Loucy (cell line): ENCODE data around the gene PLN.

ENCODE experiments used
- H2AFZ ChIP-seq: fragments of 200-600 bp; sonication (generic); 2 replicates; pipeline ENCODE4 v1.6.0; 2016; ENCODE audit warnings: antibody characterized with exemption, mild to moderate bottlenecking, low read length, moderate library complexity
- H3F3A ChIP-seq: fragments of 200-600 bp; 2 replicates; pipeline ENCODE4 v1.6.0; 2016; ENCODE audit warnings: antibody characterized with exemption, low read depth, mild to moderate bottlenecking
- H3K27me3 ChIP-seq: fragments of 200-600 bp; sonication (generic); 2 replicates; pipeline ENCODE4 v1.6.1; 2014; ENCODE audit warnings: low read length, mild to moderate bottlenecking; ENCODE audit not compliant: insufficient read depth, poor library complexity, severe bottlenecking
- H3K36me3 ChIP-seq: fragments of 200-600 bp; sonication (generic); 2 replicates; pipeline ENCODE4 v1.6.1; 2016; ENCODE audit warnings: low read length; ENCODE audit not compliant: insufficient read depth
- H3K4me1 ChIP-seq: fragments of 200-600 bp; sonication (generic); 2 replicates; pipeline ENCODE4 v1.5.1; 2014; ENCODE audit warnings: low read length, mild to moderate bottlenecking; ENCODE audit not compliant: insufficient read depth, poor library complexity, severe bottlenecking
- H3K4me2 ChIP-seq: fragments of 200-600 bp; sonication (generic); 2 replicates; pipeline ENCODE4 v1.6.0; 2014; ENCODE audit warnings: antibody characterized with exemption, low read length, low read depth, mild to moderate bottlenecking; ENCODE audit not compliant: poor library complexity, severe bottlenecking
- H3K4me3 ChIP-seq: fragments of 200-600 bp; sonication (generic); 2 replicates; pipeline ENCODE4 v1.5.1; 2014; ENCODE audit warnings: low read length, mild to moderate bottlenecking, mixed read lengths; ENCODE audit not compliant: poor library complexity, severe bottlenecking
- H3K79me2 ChIP-seq: fragments of 200-600 bp; sonication (generic); 2 replicates; pipeline ENCODE4 v1.6.1; 2014; ENCODE audit warnings: low read length; ENCODE audit not compliant: insufficient read depth
- H3K9ac ChIP-seq: fragments of 200-600 bp; sonication (generic); 2 replicates; pipeline ENCODE4 v1.6.0; 2014; ENCODE audit warnings: mild to moderate bottlenecking, low read depth, low read length, moderate library complexity; ENCODE audit not compliant: poor library complexity, severe bottlenecking
- H3K9me2 ChIP-seq: fragments of 200-600 bp; sonication (generic); replicated peaks from 2 replicates; pipeline ENCODE4 v1.6.1; 2016; ENCODE audit warnings: low read depth, low read length, mixed read lengths
- H3K9me3 ChIP-seq: fragments of 200-600 bp; sonication (generic); 2 replicates; pipeline ENCODE4 v1.6.1; 2014; ENCODE audit warnings: mild to moderate bottlenecking, antibody characterized with exemption, low read length, low read depth; ENCODE audit not compliant: insufficient read depth
- H4K20me1 ChIP-seq: fragments of 200-600 bp; sonication (generic); 2 replicates; pipeline ENCODE4 v1.6.0; 2014; ENCODE audit warnings: antibody characterized with exemption, low read length, mild to moderate bottlenecking; ENCODE audit not compliant: insufficient read depth, poor library complexity, severe bottlenecking
- CTCF ChIP-seq: fragments of 200-600 bp; sonication (generic); conservative IDR thresholded peaks from 2 replicates; pipeline ENCODE4 v1.5.1; 2014; ENCODE audit warnings: mild to moderate bottlenecking, antibody characterized with exemption, low read length
- EZH2phosphoT487 ChIP-seq: fragments of 200-600 bp; IDR thresholded peaks from 2 replicates; pipeline ENCODE4 v1.6.1; 2018; ENCODE audit warnings: antibody characterized with exemption, mild to moderate bottlenecking, moderate library complexity, borderline replicate concordance

The PLN gene

GRCh38 chr6:118525913-118526780 is 21.9 kb upstream of the PLN start:
- Histone ChIP-seq H3K36me3 (peaks cover 20% of the 10 kb centered on the region; the same call in 1 of the 2 replicates), H3K4me2 (no peak overlapping the region), H2AFZ (no peak overlapping the region), H3K4me1 (no peaks in the 10 kb centered on the region), H3K9me2 (no peaks in the 10 kb centered on the region), H3K27me3 (no peaks in the 10 kb centered on the region), H3K4me3 (no peak overlapping the region), H3K9ac (no peak overlapping the region), H3F3A (no peaks in the 10 kb centered on the region), H3K9me3 (peaks cover 3% of the 10 kb centered on the region; the same call in 1 of the 2 replicates), H4K20me1 (no peaks in the 10 kb centered on the region), H3K79me2 (peaks cover 37% of the 10 kb centered on the region)
- no peak for TF ChIP-seq CTCF
- TF ChIP-seq EZH2phosphoT487: no peak

GRCh38 chr6:118528129-118528528 is 20.0 kb upstream of the PLN start:
- H3K4me3 ChIP-seq: no peak overlapping the region
- no peaks in the 10 kb centered on the region for H3K27me3 ChIP-seq
- peaks cover 6% of the 10 kb centered on the region; the same call in 1 of the 2 replicates for H3K36me3 ChIP-seq
- peaks cover 56% of the 10 kb centered on the region for H3K79me2 ChIP-seq
- H3K4me1 ChIP-seq: no peaks in the 10 kb centered on the region
- H3K9me3 ChIP-seq: peaks cover 6% of the 10 kb centered on the region; the same call in 1 of the 2 replicates
- no peaks in the 10 kb centered on the region for H4K20me1 ChIP-seq
- H2AFZ ChIP-seq: no peak overlapping the region
- TF ChIP-seq CTCF: no peak
- no peak overlapping the region for H3K9ac ChIP-seq
- H3K9me2 ChIP-seq: no peaks in the 10 kb centered on the region
- H3F3A ChIP-seq: no peaks in the 10 kb centered on the region
- no peak overlapping the region for H3K4me2 ChIP-seq

- Histone ChIP-seq H3K9me3 (peaks cover 6% of the 10 kb centered on the region; the same call in 1 of the 2 replicates), H3K9ac (no peak overlapping the region), H3K4me2 (no peak overlapping the region), H4K20me1 (no peaks in the 10 kb centered on the region), H3K9me2 (no peaks in the 10 kb centered on the region), H3K36me3 (no peaks in the 10 kb centered on the region; the same call in 1 of the 2 replicates), H2AFZ (no peak overlapping the region), H3F3A (no peaks in the 10 kb centered on the region), H3K4me3 (no peak overlapping the region), H3K79me2 (peaks cover 60% of the 10 kb centered on the region), H3K4me1 (no peaks in the 10 kb centered on the region), H3K27me3 (no peaks in the 10 kb centered on the region)
- TF ChIP-seq CTCF: no peak
- TF ChIP-seq EZH2phosphoT487: no peak
Measured at GRCh38 chr6:118529756-118530155, 18.3 kb upstream of the PLN start.
